ENCODE measurements around the gene KCMF1.

KCMF1 gene

GRCh38 chr2:85018049-85018447 is 47.1 kb downstream of the KCMF1 start:
- peaks cover 0 to 7% of the 10 kb centered on the region in 2 donors for H3K4me1 ChIP-seq (ENCODE audit: control insufficient read depth in 2 of 2, insufficient read depth in 1 of 2, low read depth in 1 of 2, low read length in 2 of 2)
- H4K8ac ChIP-seq (ENCODE audit: low read depth, low read length) = no peak overlapping the region
- peaks cover 0 to 4% of the 10 kb centered on the region in 2 donors for H3K9me3 ChIP-seq (replicated peaks in 1 of 2; ENCODE audit: control insufficient read depth in 2 of 2, insufficient read depth in 1 of 2, low read depth in 1 of 2, low read length in 2 of 2)
- no peak overlapping the region for H3K18ac ChIP-seq (ENCODE audit: low read length)
- no CpG with 5 or more reads among the region's 8 CpGs for WGBS, 2 donors (ENCODE audit: extremely low coverage in 2 of 2, insufficient read length in 2 of 2, insufficient replicate concordance in 1 of 2)
- no peak overlapping the region for H3K14ac ChIP-seq (ENCODE audit: low read length)
- H2AFZ ChIP-seq (ENCODE audit: low read length) = no peak overlapping the region
- no peak overlapping the region for H2AK5ac ChIP-seq (ENCODE audit: low read depth, low read length)
- H2BK12ac ChIP-seq (ENCODE audit: low read length) = no peak overlapping the region
- no peak overlapping the region for H3K4ac ChIP-seq (ENCODE audit: low read length)
- no peak overlapping the region for H3K4me2 ChIP-seq (ENCODE audit: insufficient read depth, low read length, poor library complexity, severe bottlenecking)
- DNase-seq (ENCODE audit: low spot score) = no peak
- H2BK120ac ChIP-seq (ENCODE audit: low read depth, low read length) = no peak overlapping the region
- no peaks in the 10 kb centered on the region for H3K27me3 ChIP-seq (ENCODE audit: control insufficient read depth in 3 of 3, insufficient read depth in 3 of 3, low read depth in 1 of 3, low read length in 3 of 3)
- no peak overlapping the region for H3K9ac ChIP-seq (ENCODE audit: low read depth, low read length, poor library complexity)
- no peak overlapping the region for H3K23ac ChIP-seq (ENCODE audit: low read depth, low read length, poor library complexity)
- peaks cover 0 to 11% of the 10 kb centered on the region in 2 donors for H3K36me3 ChIP-seq (replicated peaks in 1 of 2; ENCODE audit: control insufficient read depth in 2 of 2, insufficient read depth in 2 of 2, low read length in 2 of 2)
- no peak overlapping the region for H2BK5ac ChIP-seq (ENCODE audit: low read length)
- H3K4me3 ChIP-seq (ENCODE audit: low read length in 2 of 2) = no peak overlapping the region
- no peak overlapping the region for H2BK15ac ChIP-seq (ENCODE audit: low read length)
- H3K27ac ChIP-seq (replicated peaks; ENCODE audit: low read length) = no peak overlapping the region
- H4K91ac ChIP-seq (ENCODE audit: low read depth, low read length, poor library complexity) = no peak overlapping the region
- peaks cover 6% of the 10 kb centered on the region for H3K79me1 ChIP-seq (ENCODE audit: low read depth, low read length)

DNA sequence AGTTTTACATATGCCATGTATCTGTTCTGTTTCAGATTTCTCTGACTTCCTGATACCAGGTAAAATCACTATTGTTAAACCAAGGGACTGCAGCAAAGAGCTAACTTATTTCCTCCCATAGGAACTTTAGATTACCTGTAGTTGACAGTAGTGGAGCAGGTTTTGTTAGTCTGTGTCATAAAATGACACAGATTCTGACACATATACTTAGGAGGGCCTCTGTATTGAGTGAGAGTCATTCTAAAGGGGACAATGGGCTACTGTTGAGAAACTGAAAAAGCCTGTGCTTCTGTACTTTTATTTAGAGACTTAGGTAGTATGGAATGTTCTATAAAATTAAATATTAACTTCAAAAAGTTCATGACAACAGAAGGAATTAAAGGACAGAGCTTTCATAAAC is 48.2 kb downstream of the KCMF1 start:
- peaks cover 0 to 16% of the 10 kb centered on the region in 2 donors for H3K36me3 ChIP-seq (replicated peaks in 1 of 2; ENCODE audit: control insufficient read depth in 2 of 2, insufficient read depth in 2 of 2, low read length in 2 of 2)
- H3K4ac ChIP-seq (ENCODE audit: low read length) = no peak overlapping the region
- H3K79me1 ChIP-seq (ENCODE audit: low read depth, low read length) = peaks cover 6% of the 10 kb centered on the region
- H2AFZ ChIP-seq (ENCODE audit: low read length) = no peak overlapping the region
- H3K4me2 ChIP-seq (ENCODE audit: insufficient read depth, low read length, poor library complexity, severe bottlenecking) = no peak overlapping the region
- H4K91ac ChIP-seq (ENCODE audit: low read depth, low read length, poor library complexity) = no peak overlapping the region
- no peak overlapping the region for H3K4me3 ChIP-seq (ENCODE audit: low read length in 2 of 2)
- H2BK120ac ChIP-seq (ENCODE audit: low read depth, low read length) = no peak overlapping the region
- no peak overlapping the region for H3K14ac ChIP-seq (ENCODE audit: low read length)
- H2BK5ac ChIP-seq (ENCODE audit: low read length) = no peak overlapping the region
- no peak overlapping the region for H3K9ac ChIP-seq (ENCODE audit: low read depth, low read length, poor library complexity)
- H3K4me1 ChIP-seq (ENCODE audit: control insufficient read depth in 2 of 2, insufficient read depth in 1 of 2, low read depth in 1 of 2, low read length in 2 of 2) = peaks cover 0 to 5% of the 10 kb centered on the region in 2 donors
- no peak overlapping the region for H4K8ac ChIP-seq (ENCODE audit: low read depth, low read length)
- no peak overlapping the region for H2AK5ac ChIP-seq (ENCODE audit: low read depth, low read length)
- H3K23ac ChIP-seq (ENCODE audit: low read depth, low read length, poor library complexity) = no peak overlapping the region
- H3K27me3 ChIP-seq (ENCODE audit: control insufficient read depth in 3 of 3, insufficient read depth in 3 of 3, low read depth in 1 of 3, low read length in 3 of 3) = no peaks in the 10 kb centered on the region
- no peak overlapping the region for H3K18ac ChIP-seq (ENCODE audit: low read length)
- DNase-seq (ENCODE audit: low spot score) = no peak
- H3K27ac ChIP-seq (replicated peaks; ENCODE audit: low read length) = no peak overlapping the region
- peaks cover 0 to 4% of the 10 kb centered on the region in 2 donors for H3K9me3 ChIP-seq (replicated peaks in 1 of 2; ENCODE audit: control insufficient read depth in 2 of 2, insufficient read depth in 1 of 2, low read depth in 1 of 2, low read length in 2 of 2)
- no peak overlapping the region for H2BK12ac ChIP-seq (ENCODE audit: low read length)
- no peak overlapping the region for H2BK15ac ChIP-seq (ENCODE audit: low read length)

- H3K79me1 ChIP-seq (ENCODE audit: low read depth, low read length) = peaks cover 3% of the 10 kb centered on the region
- H2BK15ac ChIP-seq (ENCODE audit: low read length) = no peak overlapping the region
- no peak overlapping the region for H2AK5ac ChIP-seq (ENCODE audit: low read depth, low read length)
- H2AFZ ChIP-seq (ENCODE audit: low read length) = no peak overlapping the region
- H3K23ac ChIP-seq (ENCODE audit: low read depth, low read length, poor library complexity) = no peak overlapping the region
- no peak overlapping the region for H3K9ac ChIP-seq (ENCODE audit: low read depth, low read length, poor library complexity)
- H3K27ac ChIP-seq (replicated peaks; ENCODE audit: low read length) = no peak overlapping the region
- H2BK12ac ChIP-seq (ENCODE audit: low read length) = no peak overlapping the region
- no peak overlapping the region for H4K8ac ChIP-seq (ENCODE audit: low read depth, low read length)
- no peaks in the 10 kb centered on the region for H3K27me3 ChIP-seq (ENCODE audit: control insufficient read depth in 3 of 3, insufficient read depth in 3 of 3, low read depth in 1 of 3, low read length in 3 of 3)
- no peak overlapping the region for H3K18ac ChIP-seq (ENCODE audit: low read length)
- no peak overlapping the region for H4K91ac ChIP-seq (ENCODE audit: low read depth, low read length, poor library complexity)
- no peak overlapping the region for H3K14ac ChIP-seq (ENCODE audit: low read length)
- H2BK120ac ChIP-seq (ENCODE audit: low read depth, low read length) = no peak overlapping the region
- H3K9me3 ChIP-seq (replicated peaks in 1 of 2; ENCODE audit: control insufficient read depth in 2 of 2, insufficient read depth in 1 of 2, low read depth in 1 of 2, low read length in 2 of 2) = peaks cover 0 to 4% of the 10 kb centered on the region in 2 donors
- H3K4ac ChIP-seq (ENCODE audit: low read length) = no peak overlapping the region
- no peak overlapping the region for H2BK5ac ChIP-seq (ENCODE audit: low read length)
- no peak overlapping the region for H3K4me2 ChIP-seq (ENCODE audit: insufficient read depth, low read length, poor library complexity, severe bottlenecking)
- no peak overlapping the region for H3K4me3 ChIP-seq (ENCODE audit: low read length in 2 of 2)
- no peak for DNase-seq (ENCODE audit: low spot score)
- H3K4me1 ChIP-seq (ENCODE audit: control insufficient read depth in 2 of 2, insufficient read depth in 1 of 2, low read depth in 1 of 2, low read length in 2 of 2) = peaks cover 0 to 3% of the 10 kb centered on the region in 2 donors
- peaks cover 2 to 22% of the 10 kb centered on the region in 2 donors for H3K36me3 ChIP-seq (replicated peaks in 1 of 2; ENCODE audit: control insufficient read depth in 2 of 2, insufficient read depth in 2 of 2, low read length in 2 of 2)
- no CpG with 5 or more reads among the region's 5 CpGs for WGBS, 2 donors (ENCODE audit: extremely low coverage in 2 of 2, insufficient read length in 2 of 2, insufficient replicate concordance in 1 of 2)
These were observed 51.3 kb downstream of the KCMF1 start for GRCh38 chr2:85022232-85022631.

GRCh38 chr2:85024372-85025047 is 53.5 kb downstream of the KCMF1 start:
- Histone ChIP-seq H3K4me2 (ENCODE audit: insufficient read depth, low read length, poor library complexity, severe bottlenecking) (no peak overlapping the region), H2BK12ac (ENCODE audit: low read length) (no peak overlapping the region), H4K91ac (ENCODE audit: low read depth, low read length, poor library complexity) (no peak overlapping the region), H3K23ac (ENCODE audit: low read depth, low read length, poor library complexity) (no peak overlapping the region), H2BK120ac (ENCODE audit: low read depth, low read length) (no peak overlapping the region), H3K9me3 (replicated peaks in 1 of 2; ENCODE audit: control insufficient read depth in 2 of 2, insufficient read depth in 1 of 2, low read depth in 1 of 2, low read length in 2 of 2) (peaks cover 0 to 4% of the 10 kb centered on the region in 2 donors), H2AFZ (ENCODE audit: low read length) (no peak overlapping the region), H3K27me3 (ENCODE audit: control insufficient read depth in 3 of 3, insufficient read depth in 3 of 3, low read depth in 1 of 3, low read length in 3 of 3) (no peaks in the 10 kb centered on the region), H3K27ac (replicated peaks; ENCODE audit: low read length) (no peak overlapping the region), H2AK5ac (ENCODE audit: low read depth, low read length) (no peak overlapping the region), H3K79me1 (ENCODE audit: low read depth, low read length) (peaks cover 3% of the 10 kb centered on the region), H3K4me1 (ENCODE audit: control insufficient read depth in 2 of 2, insufficient read depth in 1 of 2, low read depth in 1 of 2, low read length in 2 of 2) (no peaks in the 10 kb centered on the region), H3K4ac (ENCODE audit: low read length) (no peak overlapping the region), H3K14ac (ENCODE audit: low read length) (no peak overlapping the region), H3K9ac (ENCODE audit: low read depth, low read length, poor library complexity) (no peak overlapping the region), H4K8ac (ENCODE audit: low read depth, low read length) (no peak overlapping the region), H2BK15ac (ENCODE audit: low read length) (no peak overlapping the region), H3K36me3 (replicated peaks in 1 of 2; ENCODE audit: control insufficient read depth in 2 of 2, insufficient read depth in 2 of 2, low read length in 2 of 2) (peaks cover 8 to 40% of the 10 kb centered on the region in 2 donors), H2BK5ac (ENCODE audit: low read length) (no peak overlapping the region), H3K18ac (ENCODE audit: low read length) (no peak overlapping the region), H3K4me3 (ENCODE audit: low read length in 2 of 2) (no peak overlapping the region)
- DNase-seq (ENCODE audit: low spot score) = no peak
- no CpG with 5 or more reads among the region's 8 CpGs for WGBS, 2 donors (ENCODE audit: extremely low coverage in 2 of 2, insufficient read length in 2 of 2, insufficient replicate concordance in 1 of 2)

All from neuronal stem cell (in vitro differentiated cells).